CD4-positive, alpha-beta T cell treated with Interleukin-1 beta for 1 hour (primary cell): Measurements from ENCODE around the gene FAM83B.
"Not testable (repeated sequence)": the region's sequence is repeated elsewhere in the genome, so short reads cannot be mapped to it uniquely, and the experiment has no call there.

Source experiments
- DNase-seq, 2 donors: peaks; one replicate each; pipeline ENCODE4 v3.0.0-alpha.2; 2020 to 2022

Gene FAM83B, protein sequence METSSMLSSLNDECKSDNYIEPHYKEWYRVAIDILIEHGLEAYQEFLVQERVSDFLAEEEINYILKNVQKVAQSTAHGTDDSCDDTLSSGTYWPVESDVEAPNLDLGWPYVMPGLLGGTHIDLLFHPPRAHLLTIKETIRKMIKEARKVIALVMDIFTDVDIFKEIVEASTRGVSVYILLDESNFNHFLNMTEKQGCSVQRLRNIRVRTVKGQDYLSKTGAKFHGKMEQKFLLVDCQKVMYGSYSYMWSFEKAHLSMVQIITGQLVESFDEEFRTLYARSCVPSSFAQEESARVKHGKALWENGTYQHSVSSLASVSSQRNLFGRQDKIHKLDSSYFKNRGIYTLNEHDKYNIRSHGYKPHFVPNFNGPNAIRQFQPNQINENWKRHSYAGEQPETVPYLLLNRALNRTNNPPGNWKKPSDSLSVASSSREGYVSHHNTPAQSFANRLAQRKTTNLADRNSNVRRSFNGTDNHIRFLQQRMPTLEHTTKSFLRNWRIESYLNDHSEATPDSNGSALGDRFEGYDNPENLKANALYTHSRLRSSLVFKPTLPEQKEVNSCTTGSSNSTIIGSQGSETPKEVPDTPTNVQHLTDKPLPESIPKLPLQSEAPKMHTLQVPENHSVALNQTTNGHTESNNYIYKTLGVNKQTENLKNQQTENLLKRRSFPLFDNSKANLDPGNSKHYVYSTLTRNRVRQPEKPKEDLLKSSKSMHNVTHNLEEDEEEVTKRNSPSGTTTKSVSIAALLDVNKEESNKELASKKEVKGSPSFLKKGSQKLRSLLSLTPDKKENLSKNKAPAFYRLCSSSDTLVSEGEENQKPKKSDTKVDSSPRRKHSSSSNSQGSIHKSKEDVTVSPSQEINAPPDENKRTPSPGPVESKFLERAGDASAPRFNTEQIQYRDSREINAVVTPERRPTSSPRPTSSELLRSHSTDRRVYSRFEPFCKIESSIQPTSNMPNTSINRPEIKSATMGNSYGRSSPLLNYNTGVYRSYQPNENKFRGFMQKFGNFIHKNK

DNA sequence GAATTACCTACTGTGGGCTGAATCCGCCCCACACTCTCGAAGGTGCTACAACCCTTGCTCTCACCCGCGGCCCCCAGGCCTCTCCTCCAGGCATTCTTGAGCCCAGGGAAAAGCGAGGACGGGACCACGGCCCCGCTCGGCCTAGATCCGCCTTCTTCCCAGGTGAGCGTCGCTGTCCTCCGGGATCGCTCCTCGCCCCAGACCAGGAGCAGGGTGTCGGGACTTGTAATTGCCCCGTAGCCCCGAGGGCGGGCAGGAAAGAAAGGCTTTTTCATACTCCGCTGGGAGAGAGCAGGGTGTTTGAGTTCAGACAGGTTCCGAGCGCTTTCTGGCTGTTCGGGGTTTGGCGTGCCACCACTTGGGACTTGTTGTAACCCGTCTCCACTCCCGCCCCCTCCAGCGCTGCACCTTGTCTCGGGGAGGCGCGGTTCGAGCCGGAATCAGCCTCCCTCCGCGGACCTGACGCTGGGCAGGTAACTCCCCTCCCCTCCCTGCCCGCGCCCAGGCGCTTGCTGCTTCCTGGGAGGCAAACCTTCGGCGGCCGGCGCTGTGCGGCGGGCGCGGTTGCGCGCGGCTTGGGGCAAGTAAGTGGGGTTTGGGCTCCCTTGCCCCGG, at the start of gene FAM83B:
Gene FAM83B (plus strand): TSS at position 529 of the 614 bp plus-strand sequence. CDS start 23,476 bp downstream, outside the sequence.
- no peak for DNase-seq

DNA sequence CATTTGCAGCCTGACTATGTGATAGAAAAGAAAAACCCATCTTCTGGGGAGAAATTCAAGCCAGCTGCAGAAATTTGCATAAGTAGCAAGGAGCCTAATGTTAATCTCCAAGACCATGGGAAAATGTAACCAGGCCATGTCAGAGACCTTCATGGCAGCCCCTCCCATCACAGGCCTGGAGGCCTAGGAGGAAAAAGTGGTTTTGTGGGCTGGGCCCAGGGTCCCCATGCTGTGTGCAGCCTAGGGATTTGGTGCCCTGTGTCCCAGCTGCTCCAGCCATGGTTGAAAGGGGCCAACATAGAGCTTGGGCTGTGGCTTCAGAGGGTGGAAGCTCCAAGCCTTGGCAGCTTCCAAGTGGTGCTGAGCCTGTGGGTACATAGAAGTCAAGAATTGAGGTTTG, 49.7 kb upstream of the FAM83B start:
- DNase-seq = not testable (repeated sequence)

DNA sequence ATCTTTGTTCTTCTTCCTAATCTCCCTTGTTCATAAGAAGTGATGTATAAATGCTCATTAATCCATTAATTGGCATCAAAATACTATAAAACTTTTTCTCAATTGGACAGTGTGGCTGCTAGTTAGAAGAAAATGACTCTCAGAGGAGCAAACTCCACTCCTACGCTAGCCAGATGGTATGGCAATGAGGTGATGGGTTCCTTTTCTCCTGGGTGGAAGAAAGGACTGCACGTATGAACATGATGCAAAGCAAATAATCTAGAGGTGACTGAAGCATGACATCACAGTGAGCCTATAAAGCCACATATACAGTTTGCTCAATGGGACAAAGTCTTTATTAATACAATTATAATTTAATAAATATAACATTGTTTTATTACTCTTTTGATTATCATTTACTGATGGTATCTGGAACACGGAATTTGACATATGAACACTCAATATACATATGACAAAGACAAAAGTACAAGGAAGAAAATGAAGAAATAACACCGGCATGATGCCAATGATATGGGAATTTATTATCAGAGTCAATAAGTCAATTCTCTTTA, 46.4 kb upstream of the FAM83B start:
- no peak for DNase-seq

DNA sequence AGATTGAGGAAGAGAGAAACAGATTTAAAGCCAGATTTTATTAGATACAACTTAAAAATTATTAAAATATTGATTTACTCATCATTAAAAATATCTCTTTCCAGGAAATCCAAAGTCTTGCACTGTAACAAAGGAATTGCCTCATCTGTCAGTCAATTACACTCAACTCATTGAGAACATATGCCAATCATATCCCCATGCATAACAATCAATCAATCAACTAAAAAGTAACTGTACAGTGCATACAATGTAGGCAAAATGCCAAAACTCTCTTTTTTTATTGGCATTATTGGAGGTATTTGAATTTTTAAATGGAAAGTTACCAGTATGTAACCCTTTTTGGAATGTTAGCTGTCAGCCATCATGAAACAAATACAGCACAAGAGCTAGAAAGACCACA, 45.3 kb upstream of the FAM83B start:
- no peak for DNase-seq

DNA sequence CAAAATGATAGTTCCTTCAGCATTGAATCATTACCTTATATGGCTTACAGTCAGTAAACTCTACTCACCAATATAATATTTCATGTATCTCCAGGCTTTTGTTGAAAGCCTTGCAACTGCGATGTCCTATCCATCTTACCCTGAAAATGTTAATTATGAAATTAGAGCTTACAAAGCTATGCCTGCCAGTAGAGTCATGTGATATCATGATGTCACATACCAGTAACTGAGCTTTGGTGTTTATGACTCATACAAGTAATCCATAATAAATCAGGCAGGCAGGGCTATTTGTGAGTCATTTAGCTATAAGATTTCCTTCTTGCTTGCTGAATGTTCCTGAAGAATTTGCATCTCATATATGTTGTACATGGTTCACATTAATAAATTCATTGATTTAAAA, 44.9 kb upstream of the FAM83B start:
- no peak for DNase-seq

DNA sequence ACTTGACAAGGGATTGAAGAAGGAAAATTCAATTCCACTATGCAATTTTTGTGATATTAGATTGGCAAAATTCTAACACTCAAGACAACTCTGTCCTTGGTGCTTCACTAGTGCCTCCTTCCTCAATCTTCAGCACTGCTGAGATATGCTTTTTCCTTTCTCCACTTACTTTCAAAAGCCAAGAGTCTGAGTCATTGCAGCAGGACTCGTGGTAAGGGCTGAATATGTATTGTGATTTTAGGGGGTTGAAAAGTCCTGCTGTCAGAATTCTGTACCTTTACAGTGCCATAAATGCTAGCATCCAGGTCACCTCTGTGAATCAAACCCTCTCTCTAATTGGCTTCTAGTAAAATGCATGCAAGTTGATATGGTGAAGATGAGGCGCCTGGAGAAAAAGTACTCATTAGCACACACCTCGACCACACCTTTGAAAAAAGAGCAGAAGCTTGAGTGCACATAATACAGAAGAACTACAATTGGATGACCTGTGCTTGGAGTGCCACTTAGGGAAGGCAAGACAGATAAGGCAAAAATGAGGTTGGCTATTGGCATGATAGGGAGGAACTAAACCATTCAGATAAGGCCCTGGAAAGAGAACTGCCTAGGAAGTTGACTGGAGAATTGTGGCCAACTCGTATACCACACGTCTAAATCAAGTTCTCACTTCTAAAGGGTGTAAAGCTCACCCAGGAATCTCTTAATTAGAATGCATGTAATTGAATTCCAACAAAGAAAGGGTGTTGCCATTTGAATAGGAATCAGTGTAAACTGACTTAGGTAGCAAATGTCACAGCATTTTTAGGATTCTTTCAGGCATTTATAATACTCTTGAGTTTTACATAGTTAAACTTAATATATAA, 43.6 kb upstream of the FAM83B start:
- DNase-seq = no peak

DNA sequence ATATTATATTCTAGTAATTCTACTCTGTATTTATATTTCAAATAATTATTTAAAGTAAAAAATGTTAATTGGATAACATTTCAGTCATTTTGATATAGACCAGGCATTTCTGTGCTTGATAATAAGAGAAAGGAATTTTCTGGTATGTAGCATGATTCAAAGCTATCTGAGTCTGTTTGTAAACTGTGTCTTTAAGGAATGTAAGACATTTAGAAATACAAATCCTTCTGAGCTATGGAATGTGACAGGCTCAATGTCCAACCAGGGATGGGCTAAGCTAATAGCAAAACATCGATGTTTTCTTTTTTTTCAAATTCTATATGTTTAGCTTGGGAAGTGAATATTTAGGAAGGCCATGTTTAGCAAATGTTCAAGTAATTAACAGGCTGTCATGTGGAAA, 41.5 kb upstream of the FAM83B start:
- DNase-seq = no peak

DNA sequence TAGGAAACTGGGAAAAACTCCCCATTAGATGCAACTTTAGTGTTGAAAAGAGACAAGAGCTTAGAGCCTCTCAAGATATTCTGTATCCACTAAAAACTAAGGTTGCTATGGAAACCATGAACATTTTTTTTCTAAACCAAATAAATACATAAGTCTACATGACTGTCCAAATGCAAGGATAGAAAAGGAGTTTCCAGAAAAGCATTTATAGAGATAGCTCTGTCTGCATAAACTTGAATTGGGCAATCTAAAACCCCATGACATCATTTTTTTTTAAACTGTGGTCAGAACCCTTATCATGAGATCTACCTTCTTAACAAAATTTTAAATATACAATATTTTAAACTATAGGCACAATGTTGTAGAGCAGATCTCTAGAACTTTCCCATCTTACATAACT, 36.4 kb upstream of the FAM83B start:
- DNase-seq = no peak

DNA sequence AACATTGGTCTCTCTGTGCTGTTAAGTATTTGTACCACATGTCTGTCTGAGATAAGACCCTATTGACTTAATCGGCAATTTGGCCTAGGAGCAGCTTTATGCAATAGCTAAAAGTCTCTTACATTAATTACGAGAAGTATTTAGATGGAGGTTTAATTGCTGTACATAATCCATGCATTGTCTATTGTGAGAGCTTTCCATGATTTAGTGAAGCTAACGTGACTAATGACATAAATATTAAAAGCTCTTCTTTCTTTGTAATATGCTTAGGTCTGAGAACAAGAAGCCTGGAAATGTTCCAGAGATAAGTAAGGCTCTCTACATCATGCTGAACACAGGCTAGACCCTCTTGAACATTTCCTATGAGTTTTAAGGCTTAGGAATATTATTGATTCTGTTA, 32.7 kb upstream of the FAM83B start:
- no peak for DNase-seq

DNA sequence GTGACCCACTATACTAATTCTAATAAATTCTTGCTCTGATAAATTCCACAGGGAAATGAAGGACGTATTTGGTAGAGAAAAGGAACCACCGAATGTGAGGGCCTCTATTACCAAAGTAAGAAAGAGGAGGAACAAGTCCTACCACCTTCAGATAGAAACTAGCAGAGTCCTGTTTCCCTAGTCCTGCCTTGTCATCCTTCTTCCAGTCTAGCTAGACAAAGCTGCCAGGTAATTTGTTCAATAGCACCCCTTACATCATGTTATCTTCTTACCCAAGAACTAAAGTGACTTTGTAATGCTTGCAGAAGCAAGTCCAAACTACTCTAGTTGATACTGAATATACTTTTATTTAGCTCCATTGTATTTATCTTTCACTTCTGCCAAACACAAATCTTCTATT, 29.3 kb upstream of the FAM83B start:
- no peak for DNase-seq

DNA sequence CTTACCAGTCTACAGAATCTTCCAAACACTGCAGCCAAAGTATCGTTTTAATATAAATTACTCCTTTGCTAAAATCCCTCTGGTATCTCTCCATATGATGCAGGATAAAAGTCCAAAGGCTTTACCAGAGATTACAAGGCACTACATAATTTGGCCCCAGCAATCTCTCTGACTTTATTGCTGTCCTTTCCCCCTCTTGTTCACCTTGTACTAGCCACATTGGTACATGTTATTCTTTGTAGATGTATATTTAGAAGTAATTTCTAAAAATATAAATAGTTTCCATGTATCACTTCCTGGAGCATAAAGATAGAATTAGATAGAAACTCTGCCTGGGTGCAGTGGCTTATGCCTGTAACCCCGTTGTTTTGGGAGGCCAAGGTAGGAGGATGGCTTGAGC, 28.7 kb upstream of the FAM83B start:
- no peak for DNase-seq

DNA sequence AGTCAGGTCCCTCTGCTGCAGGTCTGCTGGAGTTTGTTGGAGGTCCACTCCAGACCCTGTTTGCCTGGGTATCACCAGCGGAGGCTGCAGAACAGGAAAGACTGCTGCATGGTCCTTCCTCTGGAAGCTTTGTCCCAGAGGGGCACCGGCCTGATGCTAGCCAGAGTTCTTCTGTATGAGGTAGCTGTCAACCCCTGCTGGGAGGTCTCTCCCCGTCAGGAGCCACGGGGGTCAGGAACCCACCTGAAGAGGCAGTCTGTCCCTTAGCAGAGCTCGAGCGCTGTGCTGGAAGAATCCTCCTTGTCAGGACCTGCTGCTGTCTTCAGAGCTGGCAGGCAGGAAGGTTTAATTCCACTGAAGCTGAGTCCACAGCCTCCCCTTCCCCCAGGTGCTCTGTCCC, 22.3 kb upstream of the FAM83B start:
- DNase-seq = not testable (repeated sequence)

DNA sequence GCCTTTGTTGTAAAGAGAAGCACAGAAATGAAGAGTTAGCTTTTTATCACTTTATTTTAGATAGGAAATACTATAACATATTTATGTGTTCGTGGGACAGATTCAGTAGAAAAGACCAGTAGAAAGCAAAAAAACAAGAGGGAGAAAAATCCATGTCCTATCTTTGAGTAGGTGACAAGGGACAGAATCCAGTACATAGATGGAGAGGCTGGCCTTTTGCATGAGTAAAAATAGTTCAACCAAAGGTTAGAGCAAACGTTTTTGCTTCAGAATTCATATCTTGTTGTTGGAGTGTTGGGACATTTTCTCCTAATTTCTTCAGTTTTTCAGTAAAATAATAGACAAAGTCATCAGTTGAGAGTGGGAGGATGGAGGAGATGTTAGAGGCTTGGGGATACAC, 19.6 kb upstream of the FAM83B start:
- no peak for DNase-seq

DNA sequence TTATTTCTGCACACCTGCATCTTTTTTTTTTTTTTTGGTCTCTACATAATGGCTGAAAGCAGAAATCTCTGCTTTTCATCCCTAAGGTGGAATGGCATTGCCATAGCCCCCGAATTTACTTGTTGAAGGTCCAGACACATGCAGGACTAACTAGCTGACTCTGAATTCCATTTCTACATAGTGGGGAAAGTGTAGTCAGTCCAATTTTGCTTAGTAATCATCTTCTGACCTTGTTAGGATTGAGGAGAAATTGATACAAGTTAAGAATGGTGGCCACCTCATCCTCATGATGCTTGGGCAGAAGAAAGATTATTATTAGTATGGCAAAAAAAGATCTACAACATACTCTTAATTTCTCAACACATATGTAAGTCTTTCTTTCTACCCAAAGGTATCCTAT, 16.4 kb upstream of the FAM83B start:
- DNase-seq = no peak

DNA sequence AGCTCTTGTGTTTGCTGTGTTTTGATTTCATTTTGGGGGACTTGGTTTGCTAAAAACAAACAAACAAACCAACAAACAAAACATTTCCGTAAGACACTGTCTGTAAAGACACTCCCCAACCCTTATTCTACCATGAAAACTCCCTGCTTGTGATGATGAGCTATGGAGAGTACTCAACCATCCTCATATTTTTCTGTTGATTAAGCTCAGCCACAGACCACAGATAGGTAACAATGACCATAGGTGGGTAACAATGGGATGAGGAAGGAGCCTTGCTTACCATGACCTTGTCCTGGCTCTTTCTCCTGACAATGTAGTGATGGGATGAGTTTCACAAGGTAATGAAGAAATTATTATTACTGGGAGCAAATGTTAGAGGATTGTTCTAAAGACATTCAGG, 11.4 kb upstream of the FAM83B start:
- DNase-seq = no peak

DNA sequence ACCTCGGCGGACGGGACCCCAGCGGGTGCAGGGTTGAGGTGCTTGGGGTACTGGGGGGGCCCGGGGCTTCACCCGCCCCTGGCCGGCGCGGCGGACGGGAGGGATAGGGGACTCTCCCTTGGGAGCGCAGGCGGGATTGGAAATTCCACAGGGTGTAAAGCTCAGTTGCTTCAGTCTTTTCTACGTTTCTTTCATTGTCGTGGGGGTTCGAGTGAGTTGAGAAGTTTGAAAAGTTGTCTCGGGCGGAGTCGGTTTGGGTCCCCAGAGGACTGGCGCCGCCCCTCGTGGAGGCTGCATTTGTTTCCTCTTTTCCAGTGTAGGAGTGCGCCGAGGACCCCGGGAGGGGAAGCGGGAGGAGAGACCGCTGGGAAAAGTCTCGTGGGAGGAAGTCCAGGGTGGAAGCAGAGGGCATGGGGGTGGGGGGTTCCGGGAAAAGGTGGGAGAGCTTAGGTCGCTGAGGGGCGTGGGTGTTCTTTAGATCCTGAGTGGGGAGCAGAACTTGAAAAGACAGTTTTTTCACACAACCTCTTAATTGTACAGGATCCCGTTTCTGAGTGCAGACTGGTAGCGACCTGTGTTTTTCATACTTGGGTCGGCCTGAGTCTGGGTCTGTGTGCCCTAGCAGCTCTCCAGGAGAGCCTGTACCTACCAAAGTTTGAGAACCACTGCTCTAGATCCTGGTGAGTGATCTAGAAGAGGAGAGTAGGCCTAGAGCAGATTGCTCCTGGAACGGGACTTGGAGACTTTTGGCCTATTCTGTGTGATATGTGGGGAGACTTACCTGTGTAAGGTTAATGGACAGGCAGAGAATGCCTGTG, 495 bp downstream of the FAM83B start:
- DNase-seq = no peak

DNA sequence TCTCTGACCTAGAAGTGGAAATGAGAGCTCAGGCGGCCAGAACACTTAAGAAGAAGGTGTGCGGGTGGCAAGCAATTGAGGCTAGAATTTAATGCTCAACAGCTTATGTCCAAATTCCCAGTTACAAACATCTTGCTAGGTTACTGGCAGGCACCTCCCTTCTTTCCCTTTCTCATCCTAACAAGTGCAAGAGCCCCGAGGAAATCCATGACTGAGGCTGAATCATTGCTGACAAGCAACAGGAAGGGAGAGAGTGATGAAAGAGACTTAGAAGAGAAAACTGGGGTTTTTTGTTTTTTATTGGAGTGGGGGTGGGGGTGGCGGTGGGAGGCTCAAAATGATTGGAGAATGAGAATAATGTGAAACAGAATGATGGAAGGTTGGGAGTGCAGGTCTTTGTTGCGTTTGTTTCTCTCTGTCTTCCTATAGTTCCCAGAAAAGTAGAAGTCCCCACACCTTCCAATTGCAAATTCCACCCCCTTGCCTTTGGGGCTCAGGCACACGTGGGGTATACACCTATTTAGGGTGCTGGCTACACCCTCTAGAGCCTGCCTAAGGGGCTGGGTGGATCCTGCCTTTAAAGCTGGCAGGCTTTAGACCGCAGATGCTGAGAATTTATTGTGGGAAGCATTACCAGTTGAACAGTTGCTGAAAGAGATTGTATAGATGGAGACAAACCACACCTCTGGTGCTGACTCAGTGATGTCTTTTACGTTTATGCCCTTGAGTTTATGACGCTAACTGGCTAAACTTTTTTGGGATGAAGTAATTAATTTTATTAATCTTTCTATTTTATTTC, 1.4 kb downstream of the FAM83B start:
- DNase-seq = no peak

DNA sequence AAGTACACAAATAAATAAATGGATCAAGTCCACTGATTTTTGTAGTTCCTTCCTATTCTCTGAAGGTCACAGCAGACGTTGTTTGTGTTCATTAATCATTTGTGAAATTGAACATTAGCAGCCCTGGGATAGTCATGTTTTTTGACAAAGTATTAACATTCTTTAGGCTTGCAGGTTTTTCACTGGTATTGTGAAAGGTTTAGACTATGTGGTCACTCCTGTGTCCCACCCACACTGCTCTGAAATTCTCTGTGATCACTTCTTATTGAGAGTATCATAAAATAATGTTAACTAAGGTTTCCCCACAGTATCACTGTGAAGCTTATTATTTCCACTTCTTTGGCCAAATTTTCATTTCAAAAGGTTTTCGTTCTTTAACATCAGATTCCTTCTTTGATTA, 3.5 kb downstream of the FAM83B start:
- DNase-seq = no peak

DNA sequence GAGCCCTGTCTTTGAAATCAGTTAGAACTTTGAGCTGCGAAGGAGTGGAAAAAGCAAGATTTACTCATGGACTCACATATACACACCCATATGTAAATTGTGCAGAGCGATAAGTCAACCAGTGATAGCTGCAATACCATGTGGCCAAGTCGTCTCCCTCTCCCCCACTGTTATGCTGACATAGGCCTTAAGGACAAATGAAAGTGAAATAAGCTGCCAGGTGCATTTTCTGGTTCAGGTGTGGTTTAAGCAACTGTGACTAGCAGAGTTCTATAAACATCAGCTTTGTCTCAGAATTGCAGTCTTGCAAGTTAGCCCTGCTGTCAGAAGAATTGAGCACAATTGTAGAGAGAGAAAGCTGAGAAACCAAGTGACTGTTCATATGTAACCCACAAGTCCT, 9.6 kb downstream of the FAM83B start:
- no peak for DNase-seq

DNA sequence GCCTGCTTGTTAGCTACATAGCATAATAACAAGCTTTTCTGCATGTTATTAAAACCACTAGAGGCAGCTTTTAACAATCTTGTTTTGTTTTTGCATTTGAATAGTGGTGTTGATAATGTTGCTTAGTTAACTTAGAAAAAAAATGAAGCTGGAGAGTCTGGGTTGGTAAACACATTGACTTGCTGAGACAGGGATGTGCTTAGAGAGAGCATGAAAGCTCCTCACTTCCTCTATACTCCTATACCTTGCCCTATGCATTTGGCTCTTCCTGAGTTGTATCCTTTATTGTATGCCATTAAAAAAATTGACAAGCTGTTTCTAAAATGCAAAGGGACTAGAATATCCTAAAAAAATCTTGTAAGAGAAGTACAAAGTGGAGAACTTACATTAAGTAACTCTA, 13.6 kb downstream of the FAM83B start:
- no peak for DNase-seq
